MCF 10A (cell line): Measurements from ENCODE around the gene ADCY5. TPM values are rescaled to one million over a fixed set of nuclear protein-coding genes. Genes with fewer than 3 reads are reported as not detected.

ENCODE experiments used
- BruUV-seq: library from RNA; stranded (reverse); fragments of 400-500 nt; replicated peaks from 2 replicates; lab custom pipeline; 2021; lab: Mats Ljungman, UMichigan
- CTCF ChIA-PET: fragments of 300-600 bp; sonication (Branson Sonifier 250); formaldehyde crosslinking; extraction: SDS; loops from one replicate; lab custom pipeline; 2021; ENCODE audit warnings: antibody characterized with exemption, inconsistent platforms; lab: Yijun Ruan, JAX
- POLR2A ChIA-PET: fragments of 300-600, 350-650 bp; sonication (Branson Sonifier 250); formaldehyde crosslinking; extraction: SDS; loops from one replicate; lab custom pipeline; 2020; ENCODE audit warnings: antibody characterized with exemption, inconsistent platforms; lab: Yijun Ruan, JAX
- DNase-seq: peaks from one replicate; pipeline ENCODE4 v3.0.0-alpha.2; 2018; ENCODE audit not compliant: unreplicated experiment
- H3K27ac Mint-ChIP-seq: one replicate; pipeline ENCODE4 v1.8.0; 2022; ENCODE audit warnings: mild to moderate bottlenecking, low read depth, mixed read lengths; ENCODE audit not compliant: unreplicated experiment
- H3K27me3 Mint-ChIP-seq: one replicate; pipeline ENCODE4 v1.8.0; 2022; ENCODE audit warnings: mixed read lengths; ENCODE audit not compliant: insufficient read depth, unreplicated experiment
- H3K36me3 Mint-ChIP-seq: one replicate; pipeline ENCODE4 v1.8.0; 2022; ENCODE audit warnings: mild to moderate bottlenecking, moderate library complexity, mixed read lengths; ENCODE audit not compliant: insufficient read depth, unreplicated experiment
- H3K4me1 Mint-ChIP-seq: one replicate; pipeline ENCODE4 v1.8.0; 2022; ENCODE audit warnings: mixed read lengths; ENCODE audit not compliant: insufficient read depth, unreplicated experiment
- H3K4me3 Mint-ChIP-seq: one replicate; pipeline ENCODE4 v1.8.0; 2022; ENCODE audit warnings: mild to moderate bottlenecking, moderate library complexity, mixed read lengths; ENCODE audit not compliant: unreplicated experiment
- H3K9me3 Mint-ChIP-seq: one replicate; pipeline ENCODE4 v1.8.0; 2022; ENCODE audit warnings: mixed read lengths; ENCODE audit not compliant: unreplicated experiment
- intact Hi-C: fragments of 100-400 bp; cut with micrococcal nuclease; formaldehyde crosslinking; loops from 2 replicates; pipeline ENCODE4 v1.14.1; 2022
- total RNA-seq: library from RNA; stranded (reverse); gene quantifications from 2 replicates; pipeline ENCODE4 v1.2.3, GENCODE V29; 2022
- TF ChIP-seq, protein P1 (sequence below): fragments of 200-600 bp; IDR thresholded peaks from one replicate; pipeline ENCODE4 v1.8.0; 2022; ENCODE audit warnings: antibody characterized with exemption, mild to moderate bottlenecking; ENCODE audit not compliant: unreplicated experiment

Gene ADCY5
- total RNA-seq, 1 experiment from 2014 or later, result not detected

DNA sequence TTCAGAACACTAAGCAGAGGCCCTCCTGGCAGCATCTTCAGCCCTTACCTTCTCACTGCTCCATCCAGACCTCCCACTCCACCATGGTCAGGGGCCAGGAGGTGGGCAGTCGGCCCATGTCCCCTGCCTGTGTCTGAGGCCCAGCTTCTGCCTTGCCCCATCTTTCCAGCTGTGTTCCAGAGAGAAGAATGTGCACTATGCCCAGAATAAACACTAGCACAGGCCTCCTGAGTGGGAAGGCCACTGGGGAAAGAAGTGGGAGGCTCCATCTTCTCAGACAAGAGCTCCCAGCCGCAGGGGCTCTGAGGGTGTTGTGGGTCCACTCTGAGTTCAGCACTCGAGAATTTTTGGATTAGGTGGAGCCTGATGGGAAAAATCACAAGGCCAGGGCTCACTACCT is 44.5 kb downstream of the ADCY5 start:
- no peak overlapping the region for H3K4me3 Mint-ChIP-seq
- intact Hi-C loops, result no loop called here
- CTCF ChIA-PET, result no interaction called here

DNA sequence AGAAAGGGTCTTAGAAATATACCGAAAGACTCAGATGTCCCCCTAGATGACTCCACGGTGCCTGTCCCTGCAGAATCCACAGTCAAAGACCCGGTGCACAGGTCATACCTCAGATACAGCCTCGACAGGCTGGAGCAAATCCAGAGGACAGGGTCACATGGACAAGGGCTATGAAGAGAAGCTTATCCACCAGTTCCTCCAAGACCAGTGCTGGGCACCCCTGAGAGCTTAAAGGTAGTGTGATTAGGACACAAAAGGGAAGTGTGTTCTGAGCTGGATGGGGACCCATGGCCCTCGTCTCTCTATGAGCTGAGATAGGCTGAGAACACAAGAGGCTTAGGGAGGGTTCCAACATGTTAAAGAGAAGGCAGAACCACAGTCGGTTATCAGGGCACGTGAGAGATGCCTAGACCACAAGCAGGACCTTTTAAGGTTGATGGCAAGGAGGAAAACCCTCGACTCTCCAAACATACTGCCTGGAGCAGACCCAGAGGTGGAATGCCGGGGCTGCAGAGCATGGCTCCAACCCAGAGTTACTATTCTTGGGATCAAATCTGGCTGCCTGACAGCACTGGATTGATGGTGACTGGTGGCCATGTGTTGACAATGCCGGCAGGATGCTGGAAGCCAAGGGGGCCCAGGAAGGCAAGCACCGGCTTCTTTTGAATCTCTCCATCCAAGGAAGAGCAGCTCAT is 46.9 kb downstream of the ADCY5 start:
- TF ChIP-seq, protein P1, sequence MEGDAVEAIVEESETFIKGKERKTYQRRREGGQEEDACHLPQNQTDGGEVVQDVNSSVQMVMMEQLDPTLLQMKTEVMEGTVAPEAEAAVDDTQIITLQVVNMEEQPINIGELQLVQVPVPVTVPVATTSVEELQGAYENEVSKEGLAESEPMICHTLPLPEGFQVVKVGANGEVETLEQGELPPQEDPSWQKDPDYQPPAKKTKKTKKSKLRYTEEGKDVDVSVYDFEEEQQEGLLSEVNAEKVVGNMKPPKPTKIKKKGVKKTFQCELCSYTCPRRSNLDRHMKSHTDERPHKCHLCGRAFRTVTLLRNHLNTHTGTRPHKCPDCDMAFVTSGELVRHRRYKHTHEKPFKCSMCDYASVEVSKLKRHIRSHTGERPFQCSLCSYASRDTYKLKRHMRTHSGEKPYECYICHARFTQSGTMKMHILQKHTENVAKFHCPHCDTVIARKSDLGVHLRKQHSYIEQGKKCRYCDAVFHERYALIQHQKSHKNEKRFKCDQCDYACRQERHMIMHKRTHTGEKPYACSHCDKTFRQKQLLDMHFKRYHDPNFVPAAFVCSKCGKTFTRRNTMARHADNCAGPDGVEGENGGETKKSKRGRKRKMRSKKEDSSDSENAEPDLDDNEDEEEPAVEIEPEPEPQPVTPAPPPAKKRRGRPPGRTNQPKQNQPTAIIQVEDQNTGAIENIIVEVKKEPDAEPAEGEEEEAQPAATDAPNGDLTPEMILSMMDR, result no peak
- intact Hi-C loops, result no loop called here
- ChIA-PET CTCF (interaction anchor here (0.6 kb wide), 1 partner anchor 99 kb away, joined by 3 read pairs; no protein-coding TSS in a partner anchor), POLR2A (interaction anchor here (0.7 kb wide), 1 partner anchor 316 kb away, joined by 3 read pairs; no protein-coding TSS in a partner anchor)
- Mint-ChIP-seq H3K4me1 (no peaks in the 10 kb centered on the region), H3K36me3 (no peaks in the 10 kb centered on the region), H3K27ac (no peak overlapping the region), H3K4me3 (no peak overlapping the region), H3K27me3 (peaks cover 72% of the 10 kb centered on the region), H3K9me3 (no peaks in the 10 kb centered on the region)
- BruUV-seq, result no TSS peak
- no peak for DNase-seq

More for the DNA sequence above, 44.5 kb downstream of the ADCY5 start:
- POLR2A ChIA-PET, result no interaction called here
- H3K36me3 Mint-ChIP-seq, result no peaks in the 10 kb centered on the region
- TF ChIP-seq, protein P1, result no peak
- H3K27me3 Mint-ChIP-seq, result peaks cover 49% of the 10 kb centered on the region
- DNase-seq, result no peak
- H3K9me3 Mint-ChIP-seq, result no peaks in the 10 kb centered on the region
- BruUV-seq, result no TSS peak
- no peaks in the 10 kb centered on the region for H3K4me1 Mint-ChIP-seq
- H3K27ac Mint-ChIP-seq, result no peak overlapping the region

DNA sequence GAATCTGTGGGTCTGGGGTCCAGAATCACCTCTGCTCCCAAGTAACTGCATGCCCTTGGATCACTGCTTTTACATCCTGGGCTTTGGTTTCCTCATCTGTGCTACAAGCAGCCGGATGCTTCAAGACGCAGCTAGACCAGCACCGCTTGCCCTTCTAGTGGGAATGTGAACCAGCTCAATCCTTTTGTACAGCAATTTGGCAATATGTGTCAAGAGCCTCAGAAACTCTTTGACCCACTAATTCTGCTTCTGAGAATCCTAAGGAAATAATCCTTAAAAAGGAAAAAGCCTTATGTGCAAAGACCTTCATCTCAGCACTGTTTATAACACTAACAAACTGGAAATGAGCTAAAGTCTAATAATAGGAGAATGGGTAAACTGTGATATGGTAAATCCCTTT is 48.7 kb downstream of the ADCY5 start:
- H3K4me1 Mint-ChIP-seq, result peaks cover 15% of the 10 kb centered on the region
- H3K9me3 Mint-ChIP-seq, result no peaks in the 10 kb centered on the region
- DNase-seq, result no peak
- peaks cover 89% of the 10 kb centered on the region for H3K27me3 Mint-ChIP-seq
- POLR2A ChIA-PET, result no interaction called here
- no TSS peak for BruUV-seq
- TF ChIP-seq, protein P1, result no peak
- no peak overlapping the region for H3K27ac Mint-ChIP-seq
- H3K36me3 Mint-ChIP-seq, result no peaks in the 10 kb centered on the region
- CTCF ChIA-PET, result interaction anchor here (0.6 to 1.2 kb wide), 2 partner anchors 71 to 203 kb away, joined by 3 to 5 read pairs; no protein-coding TSS in a partner anchor
- H3K4me3 Mint-ChIP-seq, result no peak overlapping the region
- intact Hi-C loops, result no loop called here

DNA sequence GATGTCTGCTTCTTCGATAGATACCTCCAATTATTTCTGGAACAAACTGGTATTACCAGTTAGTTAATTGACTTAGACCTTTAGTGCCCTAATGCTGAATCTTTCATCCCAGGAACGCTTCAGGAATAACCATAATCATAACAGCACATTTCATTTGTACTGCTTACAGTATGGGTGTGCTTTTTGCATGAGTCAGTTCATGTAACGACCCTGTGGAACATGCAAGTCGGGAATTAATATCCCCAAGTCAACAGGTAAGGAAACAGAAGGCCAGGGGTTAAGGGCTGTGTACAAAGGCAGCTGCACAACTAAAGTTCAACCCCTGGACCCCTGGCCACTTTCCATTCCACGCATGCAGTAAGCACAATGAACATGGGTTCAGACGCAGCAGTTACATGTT is 49.2 kb downstream of the ADCY5 start:
- CTCF ChIA-PET, result interaction anchor here (0.6 to 1.2 kb wide), 2 partner anchors 70 to 204 kb away, joined by 3 to 5 read pairs; no protein-coding TSS in a partner anchor

More for the DNA sequence above, 49.2 kb downstream of the ADCY5 start:
- no peaks in the 10 kb centered on the region for H3K9me3 Mint-ChIP-seq
- no TSS peak for BruUV-seq
- H3K4me3 Mint-ChIP-seq, result no peak overlapping the region
- POLR2A ChIA-PET, result no interaction called here
- TF ChIP-seq, protein P1, result no peak
- no peaks in the 10 kb centered on the region for H3K36me3 Mint-ChIP-seq
- H3K27ac Mint-ChIP-seq, result no peak overlapping the region
- H3K27me3 Mint-ChIP-seq, result peaks cover 90% of the 10 kb centered on the region
- H3K4me1 Mint-ChIP-seq, result peaks cover 15% of the 10 kb centered on the region
- DNase-seq, result no peak
- intact Hi-C loops, result no loop called here
